GM12878 (cell line): ENCODE results near the gene ADARB1. TPM values are rescaled to one million over a fixed set of nuclear protein-coding genes. Genes with fewer than 3 reads are reported as not detected.

Source experiments
- ATAC-seq: fragments of 200-7000 bp; cut with Tn5 transposase; 3 replicates; pipeline ENCODE4 v1.9.1; 2020; ENCODE audit warnings: mild to moderate bottlenecking, moderate library complexity
- BruUV-seq: library from RNA; stranded (reverse); fragments of 400-500 nt; replicated peaks from 2 replicates; lab custom pipeline; 2021; lab: Mats Ljungman, UMichigan
- CTCF ChIA-PET: fragments of 300-600 bp; sonication (Branson Sonifier 250); formaldehyde crosslinking; extraction: SDS; loops from one replicate; lab custom pipeline; 2021; ENCODE audit warnings: inconsistent platforms; lab: Yijun Ruan, JAX
- POLR2A ChIA-PET: fragments of 350-600 bp; formaldehyde crosslinking; extraction: SDS; loops from one replicate; lab custom pipeline; 2021; ENCODE audit warnings: inconsistent platforms; lab: Charles Lee
- RAD21 ChIA-PET: fragments of 300-600 bp; sonication (Branson Sonifier 250); formaldehyde crosslinking; loops from one replicate; lab custom pipeline; 2023; ENCODE audit warnings: antibody characterized with exemption; ENCODE audit not compliant: unreplicated experiment; lab: Charles Lee
- SMC1A ChIA-PET: fragments of 300-600 bp; sonication (Branson Sonifier 250); formaldehyde crosslinking; loops from one replicate; lab custom pipeline; 2023; ENCODE audit not compliant: unreplicated experiment, uncharacterized antibody; lab: Charles Lee
- DNase-seq: peaks from one replicate; pipeline ENCODE4 v3.0.0-alpha.2; 2011; ENCODE audit warnings: low read depth, low spot score
- FAIRE-seq: peaks from 3 replicates; lab custom pipeline; 2011; peaks lifted over from hg19 to GRCh38; lab: Jason Lieb, UNC
- H2AFZ ChIP-seq: 2 replicates; pipeline ENCODE4 v1.6.0; 2011; ENCODE audit warnings: low read depth, low read length, control low read depth; ENCODE audit not compliant: control insufficient read depth
- H3K27ac ChIP-seq: 2 replicates; pipeline ENCODE4 v1.5.1; 2011; ENCODE audit warnings: control low read depth; ENCODE audit not compliant: control insufficient read depth, insufficient read depth
- H3K27me3 ChIP-seq, 2 experiments: replicated peaks in 1 of 2; 2 replicates each; pipeline versions ENCODE4 v1.6.0 to v1.6.1; 2011; ENCODE audit warnings: low read length in 1 of 2; ENCODE audit not compliant: control insufficient read depth in 2 of 2, insufficient read depth in 2 of 2
- H3K36me3 ChIP-seq, 2 experiments: 2 replicates each; pipeline ENCODE4 v1.5.1; 2011; ENCODE audit warnings: low read length in 1 of 2; ENCODE audit not compliant: control insufficient read depth in 2 of 2, insufficient read depth in 2 of 2
- H3K4me1 ChIP-seq: 2 replicates; pipeline ENCODE4 v1.6.1; 2011; ENCODE audit warnings: mild to moderate bottlenecking, low read length, moderate library complexity, mixed read lengths; ENCODE audit not compliant: control insufficient read depth, insufficient read depth
- H3K4me2 ChIP-seq: 2 replicates; pipeline ENCODE4 v1.6.0; 2011; ENCODE audit warnings: control low read depth; ENCODE audit not compliant: control insufficient read depth, insufficient read depth
- H3K4me3 ChIP-seq: fragments of 200-600 bp; sonication (generic); 2 replicates; pipeline ENCODE4 v1.5.1; 2016
- H3K79me2 ChIP-seq: 2 replicates; pipeline ENCODE4 v1.6.0; 2011; ENCODE audit warnings: low read length; ENCODE audit not compliant: control insufficient read depth, insufficient read depth
- H3K9ac ChIP-seq: 2 replicates; pipeline ENCODE4 v1.8.0; 2011; ENCODE audit warnings: low read length, control low read depth, mixed read lengths; ENCODE audit not compliant: control insufficient read depth, insufficient read depth
- H3K9me3 ChIP-seq: replicated peaks from 3 replicates; pipeline ENCODE4 v1.5.1; 2011; ENCODE audit warnings: mild to moderate bottlenecking, low read length; ENCODE audit not compliant: control insufficient read depth, insufficient read depth
- H4K20me1 ChIP-seq: 2 replicates; pipeline ENCODE4 v1.6.0; 2011; ENCODE audit not compliant: control insufficient read depth, insufficient read depth
- JUNB ChIP-seq: IDR thresholded peaks from 2 replicates; pipeline ENCODE4 v1.6.1; 2016; ENCODE audit warnings: antibody characterized with exemption, mild to moderate bottlenecking
- RAD51 ChIP-seq: fragments of 450-650 bp; IDR thresholded peaks from 2 replicates; pipeline ENCODE4 v1.6.1; 2016; ENCODE audit warnings: moderate library complexity, mild to moderate bottlenecking, inconsistent platforms
- WGBS: methylation state at CpG from one replicate; pipeline ENCODE4 v1.1.6; 2016; ENCODE audit warnings: low lambda C conversion rate; ENCODE audit not compliant: insufficient replicate concordance, insufficient coverage; ENCODE audit errors: missing lambda C conversion rate; 5-methylcytosine and 5-hydroxymethylcytosine counted together
- in situ Hi-C: fragments of 300-500 bp; cut with MboI; formaldehyde crosslinking; loops from 9 replicates; pipeline ENCODE4 v1.14.3; 2018; ENCODE audit warnings: mixed read lengths
- intact Hi-C: fragments of 100-400 bp; cut with micrococcal nuclease; formaldehyde crosslinking; loops from one replicate; pipeline ENCODE4 v1.14.2; 2022; ENCODE audit not compliant: unreplicated experiment
- polyA plus RNA-seq, 11 experiments: library from polyadenylated mRNA; depleted of rRNA in 4 of 11; unstranded in 6 of 11; stranded (reverse) in 5 of 11; fragments of >200 nt; fragmentation: Nextera tagmentation in 4 of 11; fragmentation: Illumina TruSeq in 1 of 11; extraction: Ambion mirVana in 4 of 11; extraction: Trizol in 1 of 11; gene quantifications; 1 replicate in 1 of 11; 2 replicates in 10 of 11; pipeline versions ENCODE4 v1.2.1 to v1.2.3, GENCODE V29; 2011 to 2016; ENCODE audit warnings: inconsistent platforms in 2 of 11, missing spikeins in 2 of 11, low read depth in 1 of 11
- total RNA-seq, 4 experiments: library from RNA; depleted of rRNA in 3 of 4; stranded (reverse); fragments of >200 nt in 3 of 4; fragmentation: Illumina TruSeq in 1 of 4; extraction: Trizol in 1 of 4; gene quantifications; 2 replicates each; pipeline versions ENCODE4 v1.2.1 to v1.2.3, GENCODE V29; 2013 to 2021
- TF ChIP-seq, protein P1 (sequence below), 3 experiments: IDR thresholded peaks in 2 of 3; conservative IDR thresholded peaks in 1 of 3; 2 replicates each; pipeline ENCODE4 v1.5.1; 2011; ENCODE audit warnings: low read depth in 3 of 3, low read length in 3 of 3, mild to moderate bottlenecking in 3 of 3, control low read depth in 2 of 3, moderate library complexity in 2 of 3, inconsistent platforms in 1 of 3, mixed read lengths in 1 of 3; ENCODE audit not compliant: control insufficient read depth in 2 of 3, insufficient read depth in 1 of 3; ENCODE audit errors: extremely low read depth in 1 of 3

Gene ADARB1
- total and polyA plus RNA-seq, 10 of the 15 experiments (the other 5 are each of a cell fraction or from before 2014, with no cell fraction given) = 5.7 to 61.7 (median 25.3) TPM

DNA sequence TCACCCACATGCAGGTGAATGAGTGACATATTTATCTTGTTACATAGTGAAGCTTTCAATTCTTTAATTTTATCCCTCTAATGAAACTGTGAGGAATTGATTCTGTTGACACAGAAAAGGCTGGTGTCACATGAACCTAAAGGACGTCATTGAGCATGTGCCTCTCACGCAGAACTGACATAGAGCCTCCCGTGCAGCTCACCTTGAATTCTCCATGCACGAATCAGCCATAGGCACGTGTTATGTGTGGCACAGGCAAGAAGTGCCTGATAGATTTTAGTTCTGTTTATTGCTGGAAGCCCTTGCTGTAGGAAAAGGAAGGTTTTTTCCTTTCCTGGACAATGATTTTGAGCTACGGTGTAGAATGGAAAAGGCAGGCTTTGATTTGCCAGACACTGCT is 11.3 kb downstream of the ADARB1 start (continued):
- TF ChIP-seq, protein P1, sequence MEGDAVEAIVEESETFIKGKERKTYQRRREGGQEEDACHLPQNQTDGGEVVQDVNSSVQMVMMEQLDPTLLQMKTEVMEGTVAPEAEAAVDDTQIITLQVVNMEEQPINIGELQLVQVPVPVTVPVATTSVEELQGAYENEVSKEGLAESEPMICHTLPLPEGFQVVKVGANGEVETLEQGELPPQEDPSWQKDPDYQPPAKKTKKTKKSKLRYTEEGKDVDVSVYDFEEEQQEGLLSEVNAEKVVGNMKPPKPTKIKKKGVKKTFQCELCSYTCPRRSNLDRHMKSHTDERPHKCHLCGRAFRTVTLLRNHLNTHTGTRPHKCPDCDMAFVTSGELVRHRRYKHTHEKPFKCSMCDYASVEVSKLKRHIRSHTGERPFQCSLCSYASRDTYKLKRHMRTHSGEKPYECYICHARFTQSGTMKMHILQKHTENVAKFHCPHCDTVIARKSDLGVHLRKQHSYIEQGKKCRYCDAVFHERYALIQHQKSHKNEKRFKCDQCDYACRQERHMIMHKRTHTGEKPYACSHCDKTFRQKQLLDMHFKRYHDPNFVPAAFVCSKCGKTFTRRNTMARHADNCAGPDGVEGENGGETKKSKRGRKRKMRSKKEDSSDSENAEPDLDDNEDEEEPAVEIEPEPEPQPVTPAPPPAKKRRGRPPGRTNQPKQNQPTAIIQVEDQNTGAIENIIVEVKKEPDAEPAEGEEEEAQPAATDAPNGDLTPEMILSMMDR (IDR thresholded peaks at IDR 0.05 in 2 of 3, conservative IDR thresholded peaks at IDR 0.05 in 1 of 3; ENCODE audit: control insufficient read depth in 2 of 3, extremely low read depth in 1 of 3, insufficient read depth in 1 of 3, low read depth in 3 of 3, low read length in 3 of 3) = no peak

- BruUV-seq = no TSS peak
- TF ChIP-seq JUNB (no peak), RAD51 (peak; percentile 74; the same call in 1 of the 2 replicates)
- TF ChIP-seq, all 136 proteins: peak for 1
- Histone ChIP-seq H3K4me2 (no peak overlapping the region), H4K20me1 (no peaks in the 10 kb centered on the region; the same call in 1 of the 2 replicates), H3K4me1 (no peaks in the 10 kb centered on the region), H3K36me3 (peaks cover 0 to 3% of the 10 kb centered on the region in 2 experiments; a peak in 2 of 4 replicates), H3K9ac (no peak overlapping the region), H3K79me2 (no peaks in the 10 kb centered on the region), H3K27ac (no peak overlapping the region), H2AFZ (no peak overlapping the region), H3K27me3 (peaks cover 0 to 9% of the 10 kb centered on the region in 2 experiments; a peak in 1 of 4 replicates), H3K9me3 (no peaks in the 10 kb centered on the region), H3K4me3 (no peak overlapping the region)
- intact Hi-C loops = no loop called here
- ChIA-PET RAD21 (interaction anchor here (0.6 to 1.6 kb wide), 5 partner anchors 8 to 50 kb away, joined by 3 to 5 read pairs (median 4); no protein-coding TSS in a partner anchor), CTCF (interaction anchor here (0.7 to 2.9 kb wide), 7 partner anchors 11 to 54 kb away, joined by 3 to 21 read pairs (median 3); no protein-coding TSS in a partner anchor), SMC1A (interaction anchor here (0.7 to 2.5 kb wide), 7 partner anchors 8 to 52 kb away, joined by 3 to 12 read pairs (median 5); no protein-coding TSS in a partner anchor), POLR2A (interaction anchor here (0.6 to 1.3 kb wide), 3 partner anchors 11 to 136 kb away, joined by 3 to 4 read pairs (median 3); no protein-coding TSS in a partner anchor)
- ATAC-seq (no peak), FAIRE-seq (no peak), DNase-seq (no peak)
- WGBS = 75% methylated on average over 15 of the region's 15 CpGs
- in situ Hi-C loops = no loop called here
Observed at GRCh38 chr21:45086337-45086958, 12.1 kb downstream of the ADARB1 start.
